ENCODE data around the gene AGTR2. TPM values are rescaled to one million over a fixed set of nuclear protein-coding genes. Genes with fewer than 3 reads are reported as not detected.
"Not testable (repeated sequence)": the region's sequence is repeated elsewhere in the genome, so short reads cannot be mapped to it uniquely, and the experiment has no call there.

The AGTR2 gene, protein sequence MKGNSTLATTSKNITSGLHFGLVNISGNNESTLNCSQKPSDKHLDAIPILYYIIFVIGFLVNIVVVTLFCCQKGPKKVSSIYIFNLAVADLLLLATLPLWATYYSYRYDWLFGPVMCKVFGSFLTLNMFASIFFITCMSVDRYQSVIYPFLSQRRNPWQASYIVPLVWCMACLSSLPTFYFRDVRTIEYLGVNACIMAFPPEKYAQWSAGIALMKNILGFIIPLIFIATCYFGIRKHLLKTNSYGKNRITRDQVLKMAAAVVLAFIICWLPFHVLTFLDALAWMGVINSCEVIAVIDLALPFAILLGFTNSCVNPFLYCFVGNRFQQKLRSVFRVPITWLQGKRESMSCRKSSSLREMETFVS
- total RNA-seq, result not detected

DNA sequence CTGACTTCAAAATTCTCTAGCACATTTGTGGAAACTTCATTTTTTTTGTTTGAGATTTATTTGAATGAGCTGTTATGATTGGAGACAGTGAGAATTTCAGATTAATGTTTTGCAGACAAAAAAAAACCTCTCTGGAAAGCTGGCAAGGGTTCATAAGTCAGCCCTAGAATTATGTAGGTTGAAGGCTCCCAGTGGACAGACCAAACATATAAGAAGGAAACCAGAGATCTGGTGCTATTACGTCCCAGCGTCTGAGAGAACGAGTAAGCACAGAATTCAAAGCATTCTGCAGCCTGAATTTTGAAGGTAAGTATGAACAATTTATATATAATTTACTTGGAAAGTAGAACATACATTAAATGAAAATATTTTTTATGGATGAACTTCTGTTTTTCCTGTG lies at the start of gene AGTR2:
Gene AGTR2, plus strand, starts transcription at position 234 of the 400 bp plus-strand sequence. CDS start 1,537 bp downstream, outside the sequence.
- DNase-seq, result no peak
- Histone ChIP-seq H3K36me3 (no peaks in the 10 kb centered on the region), H3K27me3 (no peaks in the 10 kb centered on the region), H3K4me1 (no peaks in the 10 kb centered on the region), H3K27ac (no peak within 1 kb of the TSS), H3K4me3 (no peak within 1 kb of the TSS), H3K9me3 (no peaks in the 10 kb centered on the region)
- TF ChIP-seq, protein P1, sequence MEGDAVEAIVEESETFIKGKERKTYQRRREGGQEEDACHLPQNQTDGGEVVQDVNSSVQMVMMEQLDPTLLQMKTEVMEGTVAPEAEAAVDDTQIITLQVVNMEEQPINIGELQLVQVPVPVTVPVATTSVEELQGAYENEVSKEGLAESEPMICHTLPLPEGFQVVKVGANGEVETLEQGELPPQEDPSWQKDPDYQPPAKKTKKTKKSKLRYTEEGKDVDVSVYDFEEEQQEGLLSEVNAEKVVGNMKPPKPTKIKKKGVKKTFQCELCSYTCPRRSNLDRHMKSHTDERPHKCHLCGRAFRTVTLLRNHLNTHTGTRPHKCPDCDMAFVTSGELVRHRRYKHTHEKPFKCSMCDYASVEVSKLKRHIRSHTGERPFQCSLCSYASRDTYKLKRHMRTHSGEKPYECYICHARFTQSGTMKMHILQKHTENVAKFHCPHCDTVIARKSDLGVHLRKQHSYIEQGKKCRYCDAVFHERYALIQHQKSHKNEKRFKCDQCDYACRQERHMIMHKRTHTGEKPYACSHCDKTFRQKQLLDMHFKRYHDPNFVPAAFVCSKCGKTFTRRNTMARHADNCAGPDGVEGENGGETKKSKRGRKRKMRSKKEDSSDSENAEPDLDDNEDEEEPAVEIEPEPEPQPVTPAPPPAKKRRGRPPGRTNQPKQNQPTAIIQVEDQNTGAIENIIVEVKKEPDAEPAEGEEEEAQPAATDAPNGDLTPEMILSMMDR (IDR thresholded peaks at IDR 0.05), result no peak
- TF ChIP-seq POLR2AphosphoS5 (IDR thresholded peaks at IDR 0.05), result no peak
- TF ChIP-seq POLR2A (IDR thresholded peaks at IDR 0.05), result no peak
- no peak for TF ChIP-seq EP300 (IDR thresholded peaks at IDR 0.05; ENCODE audit: low read depth)
- in situ Hi-C loops (cut with MboI; ENCODE audit: low pct_ligation_motif_present in 1 of 4, low pct_unique_long_range_greater_than_20kb in 1 of 4, low sequenced_read_pairs in 3 of 4), result no loop called here
- intact Hi-C loops (cut with DNase I; ENCODE audit: low total_unique reads), result no loop called here
- WGBS, 2 donors (ENCODE audit: low coverage in 1 of 2), result 59% methylated on average over 3 of the region's 3 CpGs; no CpG with 5 or more reads in 1 of the 2 donors

- TF ChIP-seq EP300 (IDR thresholded peaks at IDR 0.05; ENCODE audit: low read depth) (no peak), POLR2A (IDR thresholded peaks at IDR 0.05) (no peak), POLR2AphosphoS5 (IDR thresholded peaks at IDR 0.05) (no peak)
- TF ChIP-seq, protein P1 (IDR thresholded peaks at IDR 0.05), result no peak
- no peak for DNase-seq
- H3K27ac ChIP-seq, result no peak overlapping the region
- H3K4me3 ChIP-seq, result no peak overlapping the region
- H3K9me3 ChIP-seq, result no peaks in the 10 kb centered on the region
- WGBS, 2 donors (ENCODE audit: low coverage in 1 of 2), result 94% methylated on average over 1 of the region's 1 CpG; no CpG with 5 or more reads in 1 of the 2 donors
- H3K4me1 ChIP-seq, result no peaks in the 10 kb centered on the region
- intact Hi-C loops (cut with DNase I; ENCODE audit: low total_unique reads), result no loop called here
- H3K27me3 ChIP-seq, result no peaks in the 10 kb centered on the region
- no peaks in the 10 kb centered on the region for H3K36me3 ChIP-seq
- in situ Hi-C loops (cut with MboI; ENCODE audit: low pct_ligation_motif_present in 1 of 4, low pct_unique_long_range_greater_than_20kb in 1 of 4, low sequenced_read_pairs in 3 of 4), result no loop called here
These were observed 35.3 kb upstream of the AGTR2 start for GRCh38 chrX:116135277-116135676.

- WGBS, 2 donors (ENCODE audit: low coverage in 1 of 2), result 100% methylated on average over 1 of the region's 1 CpG; no CpG with 5 or more reads in 1 of the 2 donors
- H3K27ac ChIP-seq; H3K9me3 ChIP-seq; H3K36me3 ChIP-seq; H3K4me3 ChIP-seq; DNase-seq; H3K27me3 ChIP-seq; H3K4me1 ChIP-seq; in situ Hi-C loops (cut with MboI; ENCODE audit: low pct_ligation_motif_present in 1 of 4, low pct_unique_long_range_greater_than_20kb in 1 of 4, low sequenced_read_pairs in 3 of 4); intact Hi-C loops (cut with DNase I; ENCODE audit: low total_unique reads): not testable (repeated sequence)
These were observed 29.3 kb upstream of the AGTR2 start for GRCh38 chrX:116141270-116141669.

- H3K4me1 ChIP-seq, result no peaks in the 10 kb centered on the region
- in situ Hi-C loops (cut with MboI; ENCODE audit: low pct_ligation_motif_present in 1 of 4, low pct_unique_long_range_greater_than_20kb in 1 of 4, low sequenced_read_pairs in 3 of 4) (no loop called here), intact Hi-C loops (cut with DNase I; ENCODE audit: low total_unique reads) (no loop called here)
- TF ChIP-seq POLR2AphosphoS5 (IDR thresholded peaks at IDR 0.05) (no peak), POLR2A (IDR thresholded peaks at IDR 0.05) (no peak), EP300 (IDR thresholded peaks at IDR 0.05; ENCODE audit: low read depth) (no peak)
- TF ChIP-seq, protein P1 (IDR thresholded peaks at IDR 0.05), result no peak
- no peaks in the 10 kb centered on the region for H3K27me3 ChIP-seq
- H3K9me3 ChIP-seq, result no peaks in the 10 kb centered on the region
- no peak for DNase-seq
- H3K27ac ChIP-seq, result no peak overlapping the region
- no peaks in the 10 kb centered on the region for H3K36me3 ChIP-seq
- H3K4me3 ChIP-seq, result no peak overlapping the region
- WGBS, 2 donors (ENCODE audit: low coverage in 1 of 2), result 31% methylated on average over 2 of the region's 2 CpGs; no CpG with 5 or more reads in 1 of the 2 donors
These were observed 27.6 kb upstream of the AGTR2 start for GRCh38 chrX:116142976-116143375.

Measured in transverse colon (tissue), 4 donors.